ENCODE results near the gene KRT75.

DNA sequence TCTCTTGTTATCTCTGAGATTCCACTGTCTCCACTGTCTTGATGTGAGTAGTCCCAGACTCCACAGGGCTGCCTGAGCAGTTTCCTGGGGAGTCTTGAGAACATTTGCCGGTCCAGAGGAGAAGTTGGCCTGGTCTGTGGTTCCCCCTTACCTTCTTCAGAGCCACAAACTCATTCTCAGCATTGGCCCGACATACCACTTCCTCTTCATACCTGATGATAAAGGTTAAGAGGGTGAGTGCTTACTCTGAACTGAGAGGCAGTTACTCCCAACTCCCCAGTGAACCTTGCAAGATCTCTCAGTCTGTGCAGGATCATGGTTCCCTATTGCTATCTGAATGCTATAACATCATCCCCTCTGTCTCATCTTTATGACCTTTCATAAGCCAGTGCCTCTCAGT is 51.3 kb downstream of the KRT75 start:
- TF ChIP-seq EZH2phosphoT487 (IDR thresholded peaks at IDR 0.05; ENCODE audit: borderline replicate concordance): no peak
- TF ChIP-seq, protein P1, sequence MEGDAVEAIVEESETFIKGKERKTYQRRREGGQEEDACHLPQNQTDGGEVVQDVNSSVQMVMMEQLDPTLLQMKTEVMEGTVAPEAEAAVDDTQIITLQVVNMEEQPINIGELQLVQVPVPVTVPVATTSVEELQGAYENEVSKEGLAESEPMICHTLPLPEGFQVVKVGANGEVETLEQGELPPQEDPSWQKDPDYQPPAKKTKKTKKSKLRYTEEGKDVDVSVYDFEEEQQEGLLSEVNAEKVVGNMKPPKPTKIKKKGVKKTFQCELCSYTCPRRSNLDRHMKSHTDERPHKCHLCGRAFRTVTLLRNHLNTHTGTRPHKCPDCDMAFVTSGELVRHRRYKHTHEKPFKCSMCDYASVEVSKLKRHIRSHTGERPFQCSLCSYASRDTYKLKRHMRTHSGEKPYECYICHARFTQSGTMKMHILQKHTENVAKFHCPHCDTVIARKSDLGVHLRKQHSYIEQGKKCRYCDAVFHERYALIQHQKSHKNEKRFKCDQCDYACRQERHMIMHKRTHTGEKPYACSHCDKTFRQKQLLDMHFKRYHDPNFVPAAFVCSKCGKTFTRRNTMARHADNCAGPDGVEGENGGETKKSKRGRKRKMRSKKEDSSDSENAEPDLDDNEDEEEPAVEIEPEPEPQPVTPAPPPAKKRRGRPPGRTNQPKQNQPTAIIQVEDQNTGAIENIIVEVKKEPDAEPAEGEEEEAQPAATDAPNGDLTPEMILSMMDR (conservative IDR thresholded peaks at IDR 0.05; ENCODE audit: low read length): no peak
